ENCODE results near the gene CNTRL.
"Not testable (repeated sequence)": the region's sequence is repeated elsewhere in the genome, so short reads cannot be mapped to it uniquely, and the experiment has no call there.

Gene CNTRL

GRCh38 chr9:121172726-121173487 lies 98.2 kb downstream of the CNTRL start:
- no peak overlapping the region for H3K4me3 ChIP-seq (ENCODE audit: low read length)
- H3K9me3 ChIP-seq (ENCODE audit: control insufficient read depth, low read length) = no peaks in the 10 kb centered on the region
- H3K27me3 ChIP-seq (ENCODE audit: control insufficient read depth, insufficient read depth, low read length) = no peaks in the 10 kb centered on the region
- no peaks in the 10 kb centered on the region for H3K4me1 ChIP-seq (ENCODE audit: control insufficient read depth, insufficient read depth, low read length)
- H3K9ac ChIP-seq (ENCODE audit: low read length) = no peak overlapping the region
- no peaks in the 10 kb centered on the region for H3K36me3 ChIP-seq (ENCODE audit: control insufficient read depth, insufficient read depth, low read length)

GRCh38 chr9:121173501-121173900 lies 98.7 kb downstream of the CNTRL start:
- no peaks in the 10 kb centered on the region for H3K27me3 ChIP-seq (ENCODE audit: control insufficient read depth, insufficient read depth, low read length)
- no peak overlapping the region for H3K9ac ChIP-seq (ENCODE audit: low read length)
- H3K4me1 ChIP-seq (ENCODE audit: control insufficient read depth, insufficient read depth, low read length) = no peaks in the 10 kb centered on the region
- no peaks in the 10 kb centered on the region for H3K9me3 ChIP-seq (ENCODE audit: control insufficient read depth, low read length)
- H3K4me3 ChIP-seq (ENCODE audit: low read length) = no peak overlapping the region
- no peaks in the 10 kb centered on the region for H3K36me3 ChIP-seq (ENCODE audit: control insufficient read depth, insufficient read depth, low read length)

- H3K9me3 ChIP-seq (ENCODE audit: control insufficient read depth, low read length) = no peaks in the 10 kb centered on the region
- H3K36me3 ChIP-seq (ENCODE audit: control insufficient read depth, insufficient read depth, low read length) = no peaks in the 10 kb centered on the region
- H3K27me3 ChIP-seq (ENCODE audit: control insufficient read depth, insufficient read depth, low read length) = no peaks in the 10 kb centered on the region
- H3K9ac ChIP-seq (ENCODE audit: low read length) = no peak overlapping the region
- no peak overlapping the region for H3K4me3 ChIP-seq (ENCODE audit: low read length)
- H3K4me1 ChIP-seq (ENCODE audit: control insufficient read depth, insufficient read depth, low read length) = peaks cover 8% of the 10 kb centered on the region
Observed at GRCh38 chr9:121178676-121179372, 104.1 kb downstream of the CNTRL start.

GRCh38 chr9:121179373-121179721 lies 104.6 kb downstream of the CNTRL start:
- H3K9ac ChIP-seq (ENCODE audit: low read length); H3K9me3 ChIP-seq (ENCODE audit: control insufficient read depth, low read length); H3K4me3 ChIP-seq (ENCODE audit: low read length); H3K27me3 ChIP-seq (ENCODE audit: control insufficient read depth, insufficient read depth, low read length); H3K36me3 ChIP-seq (ENCODE audit: control insufficient read depth, insufficient read depth, low read length); H3K4me1 ChIP-seq (ENCODE audit: control insufficient read depth, insufficient read depth, low read length): not testable (repeated sequence)

GRCh38 chr9:121179930-121180681 lies 105.4 kb downstream of the CNTRL start:
- no peaks in the 10 kb centered on the region for H3K9me3 ChIP-seq (ENCODE audit: control insufficient read depth, low read length)
- no peaks in the 10 kb centered on the region for H3K36me3 ChIP-seq (ENCODE audit: control insufficient read depth, insufficient read depth, low read length)
- peaks cover 8% of the 10 kb centered on the region for H3K4me1 ChIP-seq (ENCODE audit: control insufficient read depth, insufficient read depth, low read length)
- H3K4me3 ChIP-seq (ENCODE audit: low read length) = no peak overlapping the region
- H3K27me3 ChIP-seq (ENCODE audit: control insufficient read depth, insufficient read depth, low read length) = no peaks in the 10 kb centered on the region
- H3K9ac ChIP-seq (ENCODE audit: low read length) = no peak overlapping the region

GRCh38 chr9:121182101-121182836 lies 107.5 kb downstream of the CNTRL start:
- Histone ChIP-seq H3K9me3 (ENCODE audit: control insufficient read depth, low read length) (no peaks in the 10 kb centered on the region), H3K4me1 (ENCODE audit: control insufficient read depth, insufficient read depth, low read length) (peaks cover 14% of the 10 kb centered on the region), H3K36me3 (ENCODE audit: control insufficient read depth, insufficient read depth, low read length) (no peaks in the 10 kb centered on the region), H3K9ac (ENCODE audit: low read length) (no peak overlapping the region), H3K4me3 (ENCODE audit: low read length) (no peak overlapping the region), H3K27me3 (ENCODE audit: control insufficient read depth, insufficient read depth, low read length) (no peaks in the 10 kb centered on the region)

GRCh38 chr9:121182989-121183388 lies 108.2 kb downstream of the CNTRL start:
- H3K36me3 ChIP-seq (ENCODE audit: control insufficient read depth, insufficient read depth, low read length) = no peaks in the 10 kb centered on the region
- H3K9me3 ChIP-seq (ENCODE audit: control insufficient read depth, low read length) = no peaks in the 10 kb centered on the region
- H3K9ac ChIP-seq (ENCODE audit: low read length) = no peak overlapping the region
- no peak overlapping the region for H3K4me3 ChIP-seq (ENCODE audit: low read length)
- peaks cover 14% of the 10 kb centered on the region for H3K4me1 ChIP-seq (ENCODE audit: control insufficient read depth, insufficient read depth, low read length)
- H3K27me3 ChIP-seq (ENCODE audit: control insufficient read depth, insufficient read depth, low read length) = no peaks in the 10 kb centered on the region

- Histone ChIP-seq H3K27me3 (ENCODE audit: control insufficient read depth, insufficient read depth, low read length) (no peaks in the 10 kb centered on the region), H3K4me3 (ENCODE audit: low read length) (no peak overlapping the region), H3K36me3 (ENCODE audit: control insufficient read depth, insufficient read depth, low read length) (no peaks in the 10 kb centered on the region), H3K9ac (ENCODE audit: low read length) (no peak overlapping the region), H3K9me3 (ENCODE audit: control insufficient read depth, low read length) (no peaks in the 10 kb centered on the region), H3K4me1 (ENCODE audit: control insufficient read depth, insufficient read depth, low read length) (peaks cover 14% of the 10 kb centered on the region)
Observed at GRCh38 chr9:121183666-121184423, 109.1 kb downstream of the CNTRL start.

GRCh38 chr9:121184463-121184862 lies 109.7 kb downstream of the CNTRL start:
- no peaks in the 10 kb centered on the region for H3K9me3 ChIP-seq (ENCODE audit: control insufficient read depth, low read length)
- H3K27me3 ChIP-seq (ENCODE audit: control insufficient read depth, insufficient read depth, low read length) = no peaks in the 10 kb centered on the region
- no peak overlapping the region for H3K4me3 ChIP-seq (ENCODE audit: low read length)
- peaks cover 14% of the 10 kb centered on the region for H3K4me1 ChIP-seq (ENCODE audit: control insufficient read depth, insufficient read depth, low read length)
- H3K36me3 ChIP-seq (ENCODE audit: control insufficient read depth, insufficient read depth, low read length) = no peaks in the 10 kb centered on the region
- H3K9ac ChIP-seq (ENCODE audit: low read length) = no peak overlapping the region

GRCh38 chr9:121185178-121185745 lies 110.5 kb downstream of the CNTRL start:
- Histone ChIP-seq H3K27me3 (ENCODE audit: control insufficient read depth, insufficient read depth, low read length) (no peaks in the 10 kb centered on the region), H3K36me3 (ENCODE audit: control insufficient read depth, insufficient read depth, low read length) (no peaks in the 10 kb centered on the region), H3K4me3 (ENCODE audit: low read length) (no peak overlapping the region), H3K9ac (ENCODE audit: low read length) (no peak overlapping the region), H3K4me1 (ENCODE audit: control insufficient read depth, insufficient read depth, low read length) (peaks cover 14% of the 10 kb centered on the region), H3K9me3 (ENCODE audit: control insufficient read depth, low read length) (no peaks in the 10 kb centered on the region)

- no peaks in the 10 kb centered on the region for H3K36me3 ChIP-seq (ENCODE audit: control insufficient read depth, insufficient read depth, low read length)
- H3K27me3 ChIP-seq (ENCODE audit: control insufficient read depth, insufficient read depth, low read length) = no peaks in the 10 kb centered on the region
- H3K9me3 ChIP-seq (ENCODE audit: control insufficient read depth, low read length) = no peaks in the 10 kb centered on the region
- peaks cover 14% of the 10 kb centered on the region for H3K4me1 ChIP-seq (ENCODE audit: control insufficient read depth, insufficient read depth, low read length)
- H3K4me3 ChIP-seq (ENCODE audit: low read length) = no peak overlapping the region
- H3K9ac ChIP-seq (ENCODE audit: low read length) = no peak overlapping the region
Observed at GRCh38 chr9:121185774-121186403, 111.1 kb downstream of the CNTRL start.

Measured in mucosa of stomach (tissue), 1 donor.